ENCODE measurements around the gene ALDH4A1.
"Not testable (repeated sequence)": the region's sequence is repeated elsewhere in the genome, so short reads cannot be mapped to it uniquely, and the experiment has no call there.

Gene ALDH4A1

DNA sequence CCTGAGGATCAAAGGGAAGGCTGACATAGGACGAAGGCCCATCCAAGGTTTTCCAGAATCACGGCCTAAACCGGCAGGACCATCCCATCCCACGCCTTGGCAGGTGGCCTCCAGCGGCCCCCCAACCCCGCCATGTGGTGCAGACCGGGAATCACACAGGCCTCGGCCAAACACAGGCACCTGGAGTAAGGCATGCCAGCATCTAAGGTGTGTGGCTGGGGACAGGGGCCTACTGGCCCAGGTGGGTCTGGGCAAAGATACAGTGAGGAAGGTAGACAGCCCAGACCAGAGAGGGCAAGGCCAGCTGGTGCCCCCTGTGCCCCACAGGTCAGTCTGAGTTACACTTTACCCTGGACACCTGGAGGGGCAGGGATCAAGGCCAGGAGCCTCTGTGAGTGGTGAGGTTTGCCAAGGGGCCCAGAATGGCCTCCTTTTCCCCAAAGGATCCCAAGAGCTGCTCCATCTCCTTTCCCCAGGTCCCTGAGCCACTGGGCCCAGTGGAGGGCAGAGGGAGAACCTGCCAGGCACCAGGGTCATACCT, 30.2 kb downstream of the ALDH4A1 start:
- H3K27me3 Mint-ChIP-seq: peaks cover 9% of the 10 kb centered on the region
- no peak for ATAC-seq (replicated peaks; ENCODE audit: extremely low read depth, poor library complexity, severe bottlenecking)
- no peak overlapping the region for H3K27ac Mint-ChIP-seq (ENCODE audit: low read depth)
- no peaks in the 10 kb centered on the region for H3K4me1 Mint-ChIP-seq
- H3K36me3 Mint-ChIP-seq (ENCODE audit: insufficient read depth): peaks cover 2% of the 10 kb centered on the region
- H3K4me3 Mint-ChIP-seq: no peak overlapping the region
- no peaks in the 10 kb centered on the region for H3K9me3 Mint-ChIP-seq
- DNase-seq (ENCODE audit: low spot score in 2 of 2): no peak

DNA sequence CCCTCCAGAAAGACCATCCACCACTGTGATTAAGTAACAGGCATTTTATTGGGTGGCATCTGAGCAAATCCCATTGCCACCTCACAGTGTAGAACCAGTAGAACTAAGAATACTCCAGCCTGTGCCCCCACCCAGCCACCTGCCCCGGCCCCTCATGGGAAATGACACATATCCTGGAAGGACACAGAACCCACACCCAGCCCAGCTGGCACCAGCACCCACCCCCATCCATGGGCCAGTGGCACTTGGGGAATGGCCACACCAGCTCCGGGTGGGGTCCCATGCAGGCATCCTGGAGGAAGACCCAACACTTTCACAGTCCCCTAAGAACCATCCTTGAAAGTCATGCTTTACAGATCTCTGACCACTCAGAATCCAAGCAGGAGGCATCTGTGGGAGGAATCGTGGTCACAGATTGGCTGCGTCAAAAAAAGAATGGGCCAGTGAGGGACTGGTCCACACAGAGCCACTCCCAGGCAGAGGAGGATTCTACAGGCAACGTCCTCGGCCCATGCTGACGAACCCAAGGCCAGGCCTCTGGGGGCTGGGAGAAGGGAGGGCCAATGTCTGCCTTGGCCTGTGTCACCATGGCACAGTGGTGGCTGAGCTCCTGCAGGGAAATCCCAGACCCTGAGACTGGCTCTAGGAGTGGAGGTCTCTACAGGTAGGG, 30.8 kb downstream of the ALDH4A1 start:
- Mint-ChIP-seq H3K4me3 (no peak overlapping the region), H3K27me3 (peaks cover 15% of the 10 kb centered on the region), H3K36me3 (ENCODE audit: insufficient read depth) (peaks cover 2% of the 10 kb centered on the region), H3K9me3 (no peaks in the 10 kb centered on the region), H3K27ac (ENCODE audit: low read depth) (no peak overlapping the region), H3K4me1 (no peaks in the 10 kb centered on the region)
- ATAC-seq (replicated peaks; ENCODE audit: extremely low read depth, poor library complexity, severe bottlenecking): no peak
- no peak for DNase-seq (ENCODE audit: low spot score in 2 of 2)

DNA sequence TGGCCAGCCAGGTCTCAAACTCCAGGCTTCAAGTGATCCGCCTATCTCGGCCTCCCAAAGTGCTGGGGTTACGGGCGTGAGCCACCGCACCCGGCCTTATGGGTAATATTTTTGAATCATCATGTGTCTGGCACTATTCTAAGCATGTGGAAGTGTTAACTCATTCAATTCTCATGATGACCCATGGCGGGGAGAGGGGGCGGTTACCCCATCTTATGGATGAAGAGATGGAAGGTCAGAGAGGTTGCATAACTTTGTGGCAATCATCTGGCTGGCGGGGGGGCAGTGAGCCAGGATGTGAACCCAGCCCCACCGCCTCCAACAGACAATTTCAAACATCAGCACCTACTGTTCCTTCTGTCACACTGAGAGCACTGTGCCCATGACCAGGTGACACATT, 31.4 kb downstream of the ALDH4A1 start:
- no peaks in the 10 kb centered on the region for H3K4me1 Mint-ChIP-seq
- H3K9me3 Mint-ChIP-seq: no peaks in the 10 kb centered on the region
- H3K36me3 Mint-ChIP-seq (ENCODE audit: insufficient read depth): peaks cover 2% of the 10 kb centered on the region
- DNase-seq (ENCODE audit: low spot score in 2 of 2) (no peak), ATAC-seq (replicated peaks; ENCODE audit: extremely low read depth, poor library complexity, severe bottlenecking) (no peak)
- no peak overlapping the region for H3K27ac Mint-ChIP-seq (ENCODE audit: low read depth)
- H3K4me3 Mint-ChIP-seq: no peak overlapping the region
- peaks cover 17% of the 10 kb centered on the region for H3K27me3 Mint-ChIP-seq

DNA sequence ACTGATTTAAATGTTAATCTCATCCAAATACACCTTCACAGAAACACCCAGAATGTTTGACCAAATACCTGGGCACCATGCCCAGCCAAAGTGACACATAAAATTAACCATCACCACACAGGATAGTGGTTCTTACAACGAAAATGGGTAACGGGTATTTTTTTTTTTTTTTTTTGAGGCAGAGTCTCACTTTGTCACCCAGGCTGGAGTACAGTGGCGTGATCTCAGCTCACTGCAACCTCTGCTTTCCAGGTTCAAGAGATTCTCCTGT, 31.8 kb downstream of the ALDH4A1 start:
- H3K27me3 Mint-ChIP-seq: peaks cover 17% of the 10 kb centered on the region
- not testable (repeated sequence) for DNase-seq (ENCODE audit: low spot score in 2 of 2); H3K9me3 Mint-ChIP-seq; ATAC-seq (replicated peaks; ENCODE audit: extremely low read depth, poor library complexity, severe bottlenecking); H3K4me1 Mint-ChIP-seq; H3K36me3 Mint-ChIP-seq (ENCODE audit: insufficient read depth); H3K27ac Mint-ChIP-seq (ENCODE audit: low read depth); H3K4me3 Mint-ChIP-seq

DNA sequence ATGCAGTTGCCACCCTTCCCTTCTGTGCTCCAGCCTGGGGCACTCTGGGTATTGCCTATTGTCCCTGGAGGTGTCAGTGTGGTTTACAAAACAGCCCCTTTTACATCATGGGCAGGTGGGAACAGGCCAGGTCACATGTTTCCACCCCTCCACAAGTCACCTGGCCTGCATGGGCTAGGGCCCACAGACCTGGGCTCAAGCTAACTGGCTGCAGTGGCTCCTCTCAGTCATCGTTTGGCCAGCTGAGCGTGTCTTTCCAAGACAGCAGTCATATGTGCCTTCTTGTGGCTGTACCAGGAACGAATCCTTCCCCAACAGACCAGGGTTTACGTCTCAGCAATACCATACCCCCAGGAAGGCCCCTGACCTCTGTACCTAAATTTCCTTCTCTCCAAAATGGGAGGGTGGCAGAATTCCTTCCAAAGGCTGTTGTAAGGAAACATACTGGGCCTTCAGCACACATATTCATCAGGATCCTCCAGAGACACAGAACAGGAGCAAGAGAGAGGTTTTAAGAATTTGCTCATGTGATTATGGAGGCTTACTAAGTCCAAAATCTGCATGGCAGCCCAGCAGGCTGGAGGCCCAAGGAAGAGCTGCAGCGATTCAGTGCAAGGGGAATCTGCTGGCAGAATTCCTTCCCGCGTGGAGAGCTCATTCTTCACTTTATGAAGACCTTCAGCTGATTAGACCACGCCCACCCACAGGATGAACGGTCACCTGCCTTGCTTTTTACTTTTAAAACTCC, 32.3 kb downstream of the ALDH4A1 start:
- Mint-ChIP-seq H3K4me1 (no peaks in the 10 kb centered on the region), H3K36me3 (ENCODE audit: insufficient read depth) (peaks cover 2% of the 10 kb centered on the region), H3K4me3 (no peak overlapping the region), H3K9me3 (no peaks in the 10 kb centered on the region), H3K27me3 (peaks cover 17% of the 10 kb centered on the region), H3K27ac (ENCODE audit: low read depth) (no peak overlapping the region)
- DNase-seq (ENCODE audit: low spot score in 2 of 2) (no peak), ATAC-seq (replicated peaks; ENCODE audit: extremely low read depth, poor library complexity, severe bottlenecking) (no peak)

DNA sequence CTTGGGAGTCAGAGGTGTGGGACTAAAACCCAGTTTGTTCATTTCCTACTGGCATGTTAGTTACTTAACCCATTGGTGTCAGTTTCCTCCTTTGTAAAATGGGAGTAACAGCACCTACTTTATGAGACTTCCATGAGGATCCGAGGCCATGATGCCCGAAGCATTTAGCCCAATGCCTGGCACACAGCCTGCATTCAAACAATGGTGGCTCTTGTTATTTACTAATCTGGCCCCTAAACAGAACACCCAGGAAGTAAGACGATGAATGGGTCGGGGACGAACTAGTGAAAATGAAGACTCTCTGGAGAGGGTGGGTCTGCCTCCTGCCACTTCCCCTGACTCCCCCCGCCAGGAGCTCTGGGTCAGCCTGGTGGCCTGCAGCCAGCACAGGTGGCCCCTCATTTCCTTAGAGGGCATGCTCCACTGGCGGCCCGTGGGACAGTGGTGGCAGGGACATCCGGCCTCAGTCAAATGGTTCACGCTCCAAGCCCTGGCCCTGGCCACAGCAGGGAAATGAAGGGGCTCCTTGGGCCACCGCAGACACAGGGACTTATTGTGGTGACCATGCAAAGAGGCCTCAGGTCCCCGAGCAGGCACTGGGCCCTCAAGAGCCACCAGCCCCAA, 33.4 kb downstream of the ALDH4A1 start:
- H3K4me3 Mint-ChIP-seq: no peak overlapping the region
- H3K27ac Mint-ChIP-seq (ENCODE audit: low read depth): no peak overlapping the region
- H3K4me1 Mint-ChIP-seq: no peaks in the 10 kb centered on the region
- ATAC-seq (replicated peaks; ENCODE audit: extremely low read depth, poor library complexity, severe bottlenecking): no peak
- H3K36me3 Mint-ChIP-seq (ENCODE audit: insufficient read depth): peaks cover 2% of the 10 kb centered on the region
- H3K27me3 Mint-ChIP-seq: peaks cover 17% of the 10 kb centered on the region
- DNase-seq (ENCODE audit: low spot score in 2 of 2): no peak
- no peaks in the 10 kb centered on the region for H3K9me3 Mint-ChIP-seq

DNA sequence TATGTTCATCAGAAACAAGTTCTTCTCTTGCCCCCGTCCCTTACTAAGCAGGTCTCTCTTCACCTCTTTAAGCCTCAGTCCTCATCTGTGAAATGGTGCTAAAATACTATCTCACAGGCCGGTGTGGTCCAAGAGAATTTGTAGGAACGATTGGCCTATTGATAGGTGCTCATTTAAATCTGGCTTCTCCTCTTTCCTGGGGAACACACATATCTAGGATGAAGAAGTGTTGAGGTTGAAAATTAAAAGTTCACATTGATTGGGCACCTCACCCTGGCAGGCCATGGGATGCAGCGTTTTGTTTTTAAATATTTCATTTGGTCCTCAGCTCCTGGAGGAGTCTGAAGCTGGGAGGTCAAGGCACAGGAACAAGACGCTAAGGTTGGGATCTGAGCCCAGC, 34.0 kb downstream of the ALDH4A1 start:
- Mint-ChIP-seq H3K27me3 (peaks cover 17% of the 10 kb centered on the region), H3K27ac (ENCODE audit: low read depth) (no peak overlapping the region), H3K4me1 (no peaks in the 10 kb centered on the region), H3K9me3 (no peaks in the 10 kb centered on the region), H3K36me3 (ENCODE audit: insufficient read depth) (peaks cover 2% of the 10 kb centered on the region), H3K4me3 (no peak overlapping the region)
- no peak for DNase-seq (ENCODE audit: low spot score in 2 of 2)
- ATAC-seq (replicated peaks; ENCODE audit: extremely low read depth, poor library complexity, severe bottlenecking): no peak

DNA sequence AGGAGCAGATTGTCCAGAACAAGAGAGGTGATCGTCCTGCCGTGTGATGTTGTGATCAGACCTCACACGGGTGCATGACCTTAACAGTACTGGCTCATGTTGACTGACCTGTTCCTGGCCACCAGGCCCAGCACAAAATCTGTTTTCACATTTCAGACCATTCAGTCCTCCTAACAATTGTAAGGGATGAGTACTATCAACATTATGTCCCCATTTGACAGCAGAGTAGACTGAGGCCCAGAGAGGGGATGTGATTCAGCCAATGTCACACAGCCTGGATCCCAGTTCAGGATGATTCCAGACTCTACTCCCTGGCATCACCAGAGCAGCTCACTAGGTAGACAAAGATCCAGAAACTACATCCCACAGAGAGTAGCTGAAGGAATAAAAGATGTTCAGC, 35.5 kb downstream of the ALDH4A1 start:
- Mint-ChIP-seq H3K36me3 (ENCODE audit: insufficient read depth) (no peaks in the 10 kb centered on the region), H3K4me1 (no peaks in the 10 kb centered on the region), H3K4me3 (no peak overlapping the region), H3K9me3 (no peaks in the 10 kb centered on the region), H3K27me3 (peaks cover 17% of the 10 kb centered on the region), H3K27ac (ENCODE audit: low read depth) (no peak overlapping the region)
- ATAC-seq (replicated peaks; ENCODE audit: extremely low read depth, poor library complexity, severe bottlenecking): no peak
- DNase-seq (ENCODE audit: low spot score in 2 of 2): no peak

DNA sequence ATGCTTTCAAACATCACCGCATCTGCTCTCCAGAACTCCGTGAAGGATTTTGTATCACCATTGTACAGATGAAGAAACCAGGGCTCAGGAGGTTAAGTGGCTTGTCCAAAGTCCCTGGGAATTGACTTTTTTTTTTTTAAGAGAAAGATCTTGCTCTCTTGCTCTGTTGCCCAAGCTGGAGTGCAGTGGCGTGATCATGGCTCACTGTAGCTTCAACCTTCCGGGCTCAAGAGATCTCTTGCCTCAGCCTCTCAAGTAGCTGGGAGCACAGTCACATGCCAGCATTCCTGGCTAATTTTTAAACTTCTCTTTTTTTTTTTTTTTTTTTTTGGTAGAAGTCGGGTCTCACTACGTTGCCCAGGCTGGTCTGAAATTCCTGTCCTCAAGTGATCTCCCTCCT, 36.0 kb downstream of the ALDH4A1 start:
- Mint-ChIP-seq H3K27ac (ENCODE audit: low read depth) (no peak overlapping the region), H3K27me3 (peaks cover 17% of the 10 kb centered on the region), H3K36me3 (ENCODE audit: insufficient read depth) (no peaks in the 10 kb centered on the region), H3K9me3 (no peaks in the 10 kb centered on the region), H3K4me1 (no peaks in the 10 kb centered on the region), H3K4me3 (no peak overlapping the region)
- ATAC-seq (replicated peaks; ENCODE audit: extremely low read depth, poor library complexity, severe bottlenecking): no peak
- no peak for DNase-seq (ENCODE audit: low spot score in 2 of 2)

DNA sequence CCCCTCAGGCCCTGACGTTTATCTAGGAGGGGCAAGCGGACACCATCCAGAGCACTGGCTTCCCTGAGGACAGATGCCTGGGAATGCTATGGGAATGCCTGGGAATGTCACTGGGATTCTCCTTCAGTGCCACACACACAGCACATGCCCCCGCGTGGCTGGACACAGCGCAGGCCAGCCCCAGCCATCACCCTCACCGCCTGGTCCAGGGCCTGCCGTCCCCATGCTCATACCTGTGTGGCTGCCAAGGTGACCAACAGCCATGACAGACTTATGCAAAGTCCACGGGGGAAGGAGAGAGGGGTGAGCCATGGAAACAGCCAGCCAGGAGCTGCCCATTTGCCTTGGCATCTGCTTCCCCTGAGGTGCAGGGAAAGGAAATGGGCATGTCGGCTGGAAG, 37.2 kb downstream of the ALDH4A1 start:
- Mint-ChIP-seq H3K4me3 (no peak overlapping the region), H3K9me3 (no peaks in the 10 kb centered on the region), H3K27ac (ENCODE audit: low read depth) (no peak overlapping the region), H3K36me3 (ENCODE audit: insufficient read depth) (no peaks in the 10 kb centered on the region), H3K4me1 (no peaks in the 10 kb centered on the region), H3K27me3 (peaks cover 17% of the 10 kb centered on the region)
- DNase-seq (ENCODE audit: low spot score in 2 of 2) (no peak), ATAC-seq (replicated peaks; ENCODE audit: extremely low read depth, poor library complexity, severe bottlenecking) (no peak)

DNA sequence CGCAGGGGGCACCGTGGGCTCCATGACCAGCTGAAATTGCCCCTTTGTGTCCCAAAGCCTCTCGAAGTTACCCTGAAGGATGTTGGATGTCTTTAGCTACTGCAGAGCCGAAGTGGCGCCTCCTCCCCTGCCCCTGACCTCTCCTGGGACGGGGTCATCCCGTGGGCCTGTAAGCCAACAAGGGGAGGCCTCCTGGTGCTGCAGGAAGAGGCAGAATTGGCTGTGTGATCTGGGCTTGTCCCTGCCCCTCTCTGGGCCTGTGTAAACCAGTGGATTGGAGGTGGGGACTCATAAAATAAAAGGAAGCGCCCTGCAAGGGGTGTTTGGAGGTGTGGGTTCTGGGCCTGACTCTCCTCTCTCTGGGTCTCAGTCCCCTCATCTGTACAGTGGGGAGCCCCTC, 40.8 kb downstream of the ALDH4A1 start:
- H3K9me3 Mint-ChIP-seq: no peaks in the 10 kb centered on the region
- peaks cover 1% of the 10 kb centered on the region for H3K36me3 Mint-ChIP-seq (ENCODE audit: insufficient read depth)
- no peak overlapping the region for H3K27ac Mint-ChIP-seq (ENCODE audit: low read depth)
- peaks cover 2% of the 10 kb centered on the region for H3K27me3 Mint-ChIP-seq
- no peaks in the 10 kb centered on the region for H3K4me1 Mint-ChIP-seq
- H3K4me3 Mint-ChIP-seq: no peak overlapping the region
- no peak for DNase-seq (ENCODE audit: low spot score in 2 of 2)
- ATAC-seq (replicated peaks; ENCODE audit: extremely low read depth, poor library complexity, severe bottlenecking): no peak

DNA sequence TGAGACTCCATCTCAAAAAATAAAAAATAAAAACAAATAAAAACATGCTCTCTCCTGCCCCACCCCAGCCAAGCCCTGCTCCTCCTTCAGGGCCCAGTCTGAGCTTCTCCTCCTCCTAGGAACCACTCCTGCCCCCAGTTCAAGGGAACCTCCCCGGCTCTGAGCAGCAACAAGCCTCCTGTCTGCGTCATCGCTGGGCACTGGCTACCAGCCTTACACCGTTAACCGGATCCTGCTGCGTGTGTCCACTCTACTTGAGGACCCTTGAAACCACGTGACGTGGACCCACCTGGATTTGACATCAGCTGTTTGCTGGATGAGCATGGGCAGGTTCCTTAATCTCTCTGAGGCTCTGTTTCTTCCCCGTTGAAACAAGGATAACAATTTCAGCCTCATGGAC, 41.3 kb downstream of the ALDH4A1 start:
- no peaks in the 10 kb centered on the region for H3K9me3 Mint-ChIP-seq
- peaks cover 3% of the 10 kb centered on the region for H3K27me3 Mint-ChIP-seq
- H3K4me1 Mint-ChIP-seq: no peaks in the 10 kb centered on the region
- peaks cover 1% of the 10 kb centered on the region for H3K36me3 Mint-ChIP-seq (ENCODE audit: insufficient read depth)
- no peak overlapping the region for H3K27ac Mint-ChIP-seq (ENCODE audit: low read depth)
- DNase-seq (ENCODE audit: low spot score in 2 of 2): no peak
- H3K4me3 Mint-ChIP-seq: no peak overlapping the region
- no peak for ATAC-seq (replicated peaks; ENCODE audit: extremely low read depth, poor library complexity, severe bottlenecking)

DNA sequence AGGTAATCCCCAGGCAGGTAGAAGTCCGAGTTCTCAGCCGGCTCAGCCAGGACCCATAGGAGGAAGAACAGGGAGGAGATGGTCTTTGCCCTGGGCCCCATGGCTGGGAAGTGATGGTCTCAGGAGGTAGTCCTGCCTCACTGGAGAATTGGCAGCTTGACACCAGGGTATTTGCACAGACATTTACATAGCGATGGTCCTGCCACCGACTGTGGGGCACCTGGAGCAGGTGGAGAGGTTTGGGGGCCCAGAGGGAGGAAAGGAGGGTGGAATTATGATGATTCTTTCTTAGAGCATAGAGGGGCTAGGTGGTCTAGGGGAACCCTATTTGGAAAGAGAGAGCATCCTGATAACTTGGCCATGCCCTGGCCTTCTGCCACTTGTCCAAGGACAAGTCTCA, 42.8 kb downstream of the ALDH4A1 start, which contains the start of gene TAS1R2:
Gene TAS1R2 (minus strand): TSS at position 101 of the 400 bp plus-strand sequence. CDS start 0 bp downstream, at position 101.
- H3K4me1 Mint-ChIP-seq: no peaks in the 10 kb centered on the region
- H3K9me3 Mint-ChIP-seq: no peaks in the 10 kb centered on the region

More for the DNA sequence above, 42.8 kb downstream of the ALDH4A1 start, which contains the start of gene TAS1R2:
- ATAC-seq (replicated peaks; ENCODE audit: extremely low read depth, poor library complexity, severe bottlenecking): no peak
- no peak for DNase-seq (ENCODE audit: low spot score in 2 of 2)
- Mint-ChIP-seq H3K4me3 (no peak within 1 kb of the TSS), H3K27ac (ENCODE audit: low read depth) (no peak within 1 kb of the TSS), H3K36me3 (ENCODE audit: insufficient read depth) (peaks cover 1% of the 10 kb centered on the region), H3K27me3 (peaks cover 14% of the 10 kb centered on the region)
